NAMALWA (cell line): ENCODE data around the gene ANKRD44.

Experiments used
- DNase-seq: peaks from one replicate; pipeline ENCODE4 v3.0.0-alpha.2; 2015; ENCODE audit warnings: low spot score

Gene ANKRD44

GRCh38 chr2:197207598-197207997, 103.0 kb downstream of the ANKRD44 start:
- no peak for DNase-seq

- no peak for DNase-seq
These were observed 103.5 kb downstream of the ANKRD44 start for GRCh38 chr2:197207106-197207505.

- DNase-seq, result no peak
These were observed 104.9 kb downstream of the ANKRD44 start for GRCh38 chr2:197205585-197206215.

- no peak for DNase-seq
These were observed 105.9 kb downstream of the ANKRD44 start for GRCh38 chr2:197204519-197205250.

- no peak for DNase-seq
These were observed 108.7 kb downstream of the ANKRD44 start for GRCh38 chr2:197201874-197202273.

GRCh38 chr2:197200762-197201058, 109.9 kb downstream of the ANKRD44 start:
- no peak for DNase-seq

- no peak for DNase-seq
These were observed 110.4 kb downstream of the ANKRD44 start for GRCh38 chr2:197200051-197200761.

GRCh38 chr2:197198890-197199289, 111.7 kb downstream of the ANKRD44 start:
- peak; percentile 97 for DNase-seq

- DNase-seq, result no peak
These were observed 112.7 kb downstream of the ANKRD44 start for GRCh38 chr2:197197895-197198311.

- no peak for DNase-seq
These were observed 113.9 kb downstream of the ANKRD44 start for GRCh38 chr2:197196541-197197180.

GRCh38 chr2:197195518-197195917, 115.1 kb downstream of the ANKRD44 start:
- no peak for DNase-seq

- DNase-seq, result no peak
These were observed 118.6 kb downstream of the ANKRD44 start for GRCh38 chr2:197191940-197192322.

- peak; percentile 80 for DNase-seq
These were observed 119.2 kb downstream of the ANKRD44 start for GRCh38 chr2:197191177-197191939.

GRCh38 chr2:197190100-197190432, 120.5 kb downstream of the ANKRD44 start:
- no peak for DNase-seq

GRCh38 chr2:197189426-197190099, 121.0 kb downstream of the ANKRD44 start:
- DNase-seq, result no peak

- no peak for DNase-seq
These were observed 124.9 kb downstream of the ANKRD44 start for GRCh38 chr2:197185676-197186075.

- no peak for DNase-seq
These were observed 125.5 kb downstream of the ANKRD44 start for GRCh38 chr2:197184959-197185586.

GRCh38 chr2:197183355-197183754, 127.2 kb downstream of the ANKRD44 start:
- DNase-seq, result no peak

GRCh38 chr2:197182668-197183067, 127.9 kb downstream of the ANKRD44 start:
- DNase-seq, result no peak

GRCh38 chr2:197181491-197181890, 129.1 kb downstream of the ANKRD44 start:
- DNase-seq, result no peak
